NCI-H2107 treated with DMSO at 0.1 percent for 48 hours (cell line): ENCODE measurements around the gene TADA2B.
"Not testable (repeated sequence)": the region's sequence is repeated elsewhere in the genome, so short reads cannot be mapped to it uniquely, and the experiment has no call there.

Experiments
- DNase-seq: peaks from one replicate; lab custom pipeline; 2025; ENCODE audit not compliant: unreplicated experiment; lab: John Stamatoyannopoulos, UW

The TADA2B gene

DNA sequence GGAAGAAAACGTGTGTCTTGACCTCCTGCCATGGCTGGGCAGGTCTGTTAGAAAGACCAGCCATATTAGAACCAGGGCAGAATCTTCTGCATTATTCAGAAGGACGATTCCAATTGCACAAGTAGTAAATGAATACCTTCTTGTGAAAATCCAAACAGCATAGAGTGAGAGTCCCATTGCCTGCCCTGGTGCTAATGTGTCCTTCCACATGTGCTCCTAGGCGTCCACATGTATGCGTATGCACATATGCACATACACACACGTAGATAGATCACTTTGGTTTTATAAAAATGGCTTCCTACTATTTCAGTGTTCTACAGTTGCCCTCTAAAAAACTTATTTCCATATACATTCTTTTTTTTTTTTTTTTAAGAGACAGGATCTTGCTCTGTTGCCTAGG, 34.9 kb downstream of the TADA2B start:
- no peak for DNase-seq

DNA sequence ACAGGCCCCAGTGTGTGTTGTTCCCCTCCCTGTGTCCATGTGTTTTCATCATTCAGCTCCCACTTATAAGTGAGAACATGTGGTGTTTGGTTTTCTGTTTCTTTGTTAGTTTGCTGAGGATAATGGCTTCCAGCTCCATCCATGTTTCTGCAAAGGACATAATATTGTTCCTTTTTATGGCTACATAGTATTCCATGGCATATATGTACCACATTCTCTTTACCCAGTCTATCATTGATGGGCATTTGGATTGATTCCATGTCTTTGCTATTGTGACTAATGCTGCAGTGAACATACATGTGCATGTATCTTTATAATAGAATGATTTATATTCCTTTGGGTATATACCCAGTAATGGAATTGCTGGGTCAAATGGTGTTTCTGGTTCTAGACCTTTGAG, 36.3 kb downstream of the TADA2B start:
- DNase-seq = not testable (repeated sequence)

DNA sequence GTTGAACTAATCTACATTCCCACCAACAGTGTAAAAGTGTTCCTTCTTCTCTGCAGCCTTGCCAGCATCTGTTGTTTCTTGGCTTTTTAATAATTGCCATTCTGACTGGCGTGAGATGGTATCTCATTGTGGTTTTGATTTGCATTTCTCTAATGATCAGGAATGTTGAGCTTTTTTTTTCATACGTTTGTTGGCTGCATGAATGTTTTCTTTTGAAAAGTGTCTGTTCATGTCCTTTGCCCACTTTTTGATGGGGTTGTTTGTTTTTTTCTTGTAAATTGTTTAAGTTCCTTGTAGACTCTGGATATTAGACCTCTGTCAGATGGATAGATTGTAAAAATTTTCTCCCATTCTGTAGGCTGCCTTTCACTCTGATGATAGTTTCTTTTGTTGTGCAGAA, 36.7 kb downstream of the TADA2B start:
- DNase-seq = not testable (repeated sequence)

DNA sequence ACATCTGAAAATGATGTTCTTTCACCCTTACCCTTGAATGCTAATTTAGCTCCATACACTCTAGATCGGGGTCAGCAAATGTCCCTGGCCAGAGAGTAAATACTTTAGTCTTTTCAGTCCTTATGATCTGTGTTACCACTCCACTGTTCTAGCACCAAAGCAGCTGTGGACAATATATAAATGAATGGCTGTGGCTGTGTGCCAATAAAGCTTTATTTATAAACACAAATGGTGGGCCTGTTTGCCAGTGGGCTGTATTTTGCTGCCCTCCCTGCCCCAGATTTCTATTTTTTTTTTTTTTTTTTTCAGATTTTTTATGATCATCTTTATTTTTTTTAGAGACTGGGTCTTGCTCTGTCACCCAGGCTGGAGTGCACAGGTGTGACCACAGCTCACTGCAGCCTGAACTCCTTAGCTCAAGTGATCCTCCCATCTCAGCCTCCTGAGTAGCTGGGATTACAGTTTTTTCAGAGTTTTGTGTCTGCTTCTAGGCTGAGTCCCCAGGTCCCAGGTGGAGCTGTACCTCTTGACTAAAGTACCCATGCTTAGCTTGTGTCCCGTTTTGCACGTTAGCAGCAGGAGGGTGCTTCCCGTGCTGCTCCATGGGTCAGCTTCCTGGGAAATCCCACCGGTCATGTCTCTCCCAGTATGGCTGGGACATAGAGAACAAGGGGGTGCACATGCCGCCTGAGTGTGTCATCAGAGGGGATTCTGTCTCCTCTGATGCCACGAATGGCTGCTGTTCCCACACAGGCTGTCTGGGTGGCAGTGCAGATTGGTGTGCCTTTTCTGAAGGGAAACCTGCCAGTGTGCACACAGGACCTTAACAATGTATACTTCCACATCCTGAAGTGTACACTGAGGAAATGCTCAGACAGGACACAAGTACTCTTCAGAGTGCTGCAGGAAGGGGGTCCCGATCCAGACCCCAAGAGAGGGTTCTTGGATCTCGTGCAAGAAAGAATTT, 40.7 kb downstream of the TADA2B start:
- DNase-seq = no peak

DNA sequence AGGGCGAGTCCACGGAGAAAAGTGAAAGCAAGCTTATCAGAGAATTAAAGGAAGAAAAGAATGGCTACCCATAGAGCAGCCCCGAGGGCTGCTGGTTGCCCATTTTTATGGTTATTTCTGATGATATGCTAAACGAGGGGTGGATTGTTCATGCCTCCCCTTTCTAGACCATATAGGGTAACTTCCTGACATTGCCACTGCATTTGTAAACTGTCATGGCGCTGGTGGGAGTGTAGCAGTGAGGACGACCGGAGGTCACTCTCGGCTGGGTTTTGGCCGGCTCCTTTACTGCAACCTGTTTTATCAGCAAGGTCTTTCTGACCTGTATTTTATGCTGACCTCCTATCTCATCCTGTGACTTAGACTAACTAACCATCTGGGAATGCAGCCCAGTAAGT, 41.4 kb downstream of the TADA2B start:
- DNase-seq = not testable (repeated sequence)

DNA sequence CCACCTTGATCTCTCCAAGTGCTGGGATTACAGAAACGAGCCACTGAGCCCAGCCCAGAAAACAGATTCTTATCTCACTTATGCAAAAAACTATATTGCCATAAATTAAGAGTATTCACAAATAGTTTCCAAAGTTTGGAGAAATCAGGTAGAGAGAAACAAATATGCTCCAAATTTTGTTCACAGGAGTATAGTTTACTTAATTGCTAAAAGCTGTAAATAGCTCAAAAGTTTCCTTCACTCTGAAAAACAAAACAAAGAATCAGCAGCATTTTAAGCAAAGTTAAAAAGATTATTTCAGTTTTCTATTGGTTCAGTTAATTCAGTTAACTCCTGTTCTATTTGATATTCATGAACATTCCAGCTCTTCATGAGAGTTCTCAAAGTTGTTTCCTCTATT, 43.2 kb downstream of the TADA2B start:
- DNase-seq = no peak

DNA sequence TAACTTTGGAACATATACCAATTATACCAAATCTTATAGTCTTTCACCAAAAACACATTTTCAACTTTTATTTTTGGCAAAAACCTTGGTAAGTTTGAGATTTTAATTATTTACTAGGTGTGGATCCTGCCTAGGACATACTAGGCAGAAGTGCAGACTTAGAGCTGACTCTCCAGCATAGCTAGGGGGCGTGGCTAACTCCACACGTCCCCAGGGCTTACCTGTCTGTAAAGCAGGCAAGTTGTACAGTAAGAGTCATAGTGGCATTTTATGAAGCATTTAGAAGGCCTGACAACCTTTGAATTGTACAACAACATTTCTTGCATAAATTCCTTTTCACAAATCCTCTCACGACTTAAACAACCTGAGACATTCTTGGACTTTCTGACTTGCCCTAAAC, 43.9 kb downstream of the TADA2B start:
- no peak for DNase-seq

DNA sequence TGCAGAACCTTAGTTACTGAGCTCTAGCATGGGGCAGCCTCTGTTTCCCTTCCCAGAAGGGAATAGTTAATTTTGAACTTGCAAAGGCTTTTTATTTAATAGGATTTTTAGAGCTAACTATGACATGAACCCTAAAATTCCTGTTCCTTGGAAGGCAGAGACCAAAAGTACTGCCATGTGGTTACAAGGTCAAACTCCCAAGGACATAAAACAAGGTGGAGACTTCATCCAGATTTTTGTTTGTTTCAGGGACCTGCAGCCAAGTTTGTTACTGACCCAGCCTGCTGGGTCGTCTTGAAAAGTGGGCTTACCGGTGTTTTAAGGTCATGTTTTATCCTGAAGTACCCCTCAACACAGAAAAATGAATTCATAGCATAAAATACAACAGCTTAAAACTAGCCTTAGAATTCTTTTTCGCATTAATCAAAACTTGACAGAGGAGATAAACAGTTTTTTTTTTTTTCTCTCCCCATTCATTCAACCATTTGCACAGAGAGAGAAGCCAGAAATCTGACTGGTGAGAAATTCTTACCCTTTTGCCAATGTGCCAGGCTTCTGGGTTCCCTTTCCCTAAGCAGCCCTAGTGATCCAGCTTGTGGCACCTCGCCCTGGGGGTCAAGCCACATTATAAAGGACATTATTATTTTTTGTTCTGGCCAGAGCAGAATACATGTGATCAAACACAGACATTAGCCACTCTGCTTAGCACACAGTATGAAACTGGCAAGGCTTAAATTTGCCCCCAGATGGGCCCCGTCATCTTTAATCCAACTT, 46.2 kb downstream of the TADA2B start:
- no peak for DNase-seq

DNA sequence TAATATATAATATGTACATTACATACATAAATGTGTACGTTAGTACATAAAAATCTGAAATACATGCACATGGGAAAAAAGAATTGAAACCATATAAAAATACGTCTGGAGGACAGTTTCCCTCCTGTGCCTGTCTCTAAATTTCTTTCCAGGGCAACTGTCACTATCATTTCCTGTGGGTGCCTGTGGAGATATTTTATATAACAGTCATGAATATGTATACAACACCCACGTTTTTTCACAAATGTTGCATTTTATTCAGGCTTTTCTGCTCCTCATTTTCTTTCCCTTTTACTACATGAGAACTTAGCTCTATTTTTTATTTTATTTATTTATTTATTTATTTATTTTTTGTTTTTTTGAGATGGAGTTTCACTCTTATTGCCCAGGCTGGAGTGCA, 48.9 kb downstream of the TADA2B start:
- DNase-seq = no peak

DNA sequence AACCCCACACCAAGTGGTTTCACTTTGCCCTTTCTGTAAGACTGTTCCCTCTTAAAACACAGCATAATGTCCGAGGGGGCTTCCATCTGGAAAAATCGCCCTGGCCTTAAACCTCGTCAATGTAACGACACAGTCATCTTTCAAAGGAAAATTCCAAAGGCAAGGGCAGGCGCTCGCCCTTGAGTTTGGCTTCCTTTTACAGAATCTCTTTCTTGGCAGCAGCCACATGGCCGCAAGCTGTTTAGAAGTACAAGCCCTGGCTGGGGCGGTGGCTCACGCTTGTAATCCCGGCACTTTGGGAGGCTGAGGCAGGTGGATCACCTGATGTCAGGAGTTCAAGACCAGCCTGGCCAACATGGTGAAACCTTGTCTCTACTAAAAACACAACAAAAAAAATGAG, 51.7 kb downstream of the TADA2B start:
- no peak for DNase-seq

DNA sequence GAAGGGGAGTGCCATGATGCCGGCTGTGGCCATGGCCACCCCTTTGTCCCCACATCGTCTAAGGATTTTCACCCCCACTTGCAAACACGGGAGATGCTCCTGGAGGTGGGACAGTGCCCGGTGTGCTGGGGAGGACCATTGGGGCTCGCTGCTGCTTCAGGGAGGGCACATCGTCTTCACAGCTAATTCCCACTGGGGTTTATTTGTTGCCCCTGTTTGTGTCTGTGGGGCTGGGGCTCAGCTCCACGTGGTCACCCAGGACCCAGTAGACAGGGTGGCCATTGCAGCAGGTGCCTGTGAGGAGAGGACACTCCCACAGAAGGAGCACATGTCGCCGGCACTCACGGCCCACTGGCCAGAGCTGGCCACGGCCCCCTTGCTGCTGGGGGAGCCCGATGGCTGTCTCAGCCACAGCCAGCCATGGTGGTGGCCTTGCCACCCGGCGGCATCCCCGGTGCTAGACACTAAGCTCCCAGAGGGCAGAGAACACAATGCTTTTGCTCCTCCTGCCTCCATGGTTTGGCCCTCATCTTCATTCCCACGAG, 52.5 kb downstream of the TADA2B start:
- DNase-seq = no peak

DNA sequence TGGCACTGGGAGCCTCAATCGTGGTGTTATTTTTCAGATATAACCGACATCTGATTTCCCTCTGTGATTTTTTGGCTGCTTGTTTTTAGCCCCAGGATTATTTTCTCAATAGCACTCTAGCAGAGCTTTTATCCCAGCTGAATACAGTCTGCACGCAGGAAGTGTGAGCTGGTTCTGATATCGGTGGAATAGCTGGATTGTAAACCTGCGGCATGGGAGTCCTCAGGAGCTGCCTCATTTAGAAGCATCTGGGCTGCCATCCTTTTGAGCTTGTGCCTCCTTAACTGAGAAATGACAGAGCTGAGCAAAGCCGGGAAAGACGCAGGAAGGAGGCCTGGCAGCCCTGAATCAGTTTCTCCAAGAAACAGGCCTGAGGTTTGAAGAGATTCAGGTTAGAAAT, 53.1 kb downstream of the TADA2B start:
- DNase-seq = no peak

DNA sequence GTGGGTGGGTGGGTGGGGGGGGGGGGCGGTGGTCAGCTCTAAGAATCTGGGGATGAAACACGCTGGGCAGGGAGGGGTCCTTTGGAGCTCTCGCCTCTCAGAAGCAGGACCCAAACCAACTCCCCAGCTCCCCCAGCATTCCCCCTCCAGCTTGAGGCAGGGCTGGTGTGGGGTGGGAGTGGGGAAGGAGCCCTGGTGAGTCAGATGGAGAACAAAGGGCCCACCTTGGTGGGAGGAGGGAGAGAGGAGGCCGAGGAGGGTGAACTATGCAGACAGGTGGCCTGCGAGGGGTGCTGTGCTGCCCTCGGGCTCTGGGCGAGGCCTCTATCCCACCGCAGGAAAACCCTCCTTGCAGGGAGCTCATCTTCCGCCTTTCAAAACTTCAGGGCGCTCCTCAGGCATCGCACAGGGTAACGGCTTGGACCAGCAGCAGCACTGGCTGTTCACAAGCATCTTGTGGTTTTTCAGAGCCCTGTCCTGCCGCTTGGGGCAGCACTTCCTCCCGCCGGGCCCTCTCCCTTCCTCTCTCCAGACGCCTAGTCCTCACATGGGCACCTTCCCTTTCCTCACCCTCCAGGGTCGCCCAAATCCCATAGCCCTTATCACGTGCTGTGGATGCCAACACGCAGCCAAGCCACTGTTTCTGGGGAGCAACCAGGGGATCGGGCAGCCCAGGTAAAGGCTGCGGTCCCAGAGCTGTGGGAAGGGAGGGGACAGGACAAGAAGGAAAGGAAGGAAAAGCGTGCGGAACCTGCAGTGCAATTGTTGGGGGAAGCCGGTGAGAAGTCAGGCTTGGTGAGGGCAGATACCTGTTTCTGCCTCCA, 58.7 kb downstream of the TADA2B start:
- DNase-seq = peak; percentile 1

DNA sequence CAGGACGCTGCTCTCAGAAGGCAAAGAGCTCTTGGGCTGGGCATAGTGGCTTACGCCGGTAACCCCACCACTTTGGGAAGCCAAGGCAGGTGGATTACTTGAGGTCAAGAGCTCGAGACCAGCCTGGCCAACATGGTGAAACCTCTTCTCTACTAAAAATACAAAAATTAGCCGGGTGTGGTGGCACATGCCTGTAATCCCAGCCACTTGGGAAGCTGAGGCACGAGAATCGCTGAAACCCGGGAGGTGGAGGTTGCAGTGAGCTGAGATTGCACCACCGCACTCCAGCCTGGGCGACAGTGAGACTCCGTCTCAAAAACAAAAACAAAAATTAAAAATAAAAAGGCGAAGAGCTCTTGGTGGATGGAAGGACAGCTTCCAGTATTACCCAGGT, 59.3 kb downstream of the TADA2B start:
- DNase-seq = not testable (repeated sequence)

DNA sequence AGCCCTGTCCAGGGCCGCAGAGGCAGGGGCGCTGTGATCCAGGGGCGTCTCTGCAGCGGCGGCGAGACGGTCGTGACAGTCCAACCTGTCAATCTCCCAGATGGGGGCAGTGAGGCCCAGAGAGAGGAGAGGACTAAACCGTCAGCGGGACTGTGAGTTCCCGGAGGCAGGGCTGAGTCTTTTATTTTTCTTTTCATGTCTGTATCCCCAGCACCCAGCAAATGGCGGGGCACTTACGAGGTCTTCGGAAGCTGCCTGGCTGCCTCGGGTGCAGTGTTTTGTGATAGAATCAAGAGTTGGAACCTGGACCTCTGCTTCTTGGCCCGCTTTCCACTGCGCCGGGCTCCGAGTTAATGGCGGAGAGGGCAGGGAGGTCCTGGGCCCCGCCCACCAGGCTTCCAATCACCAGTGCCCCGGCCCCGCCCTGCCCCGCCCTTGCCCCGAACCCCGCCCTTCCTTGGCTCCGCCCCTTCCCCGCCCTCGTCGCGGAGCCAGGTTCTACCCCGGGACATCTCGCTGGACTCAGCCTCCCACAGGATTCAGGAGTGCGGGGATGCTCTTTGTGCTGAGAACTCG, 59.9 kb downstream of the TADA2B start:
- peak; percentile 6 for DNase-seq

DNA sequence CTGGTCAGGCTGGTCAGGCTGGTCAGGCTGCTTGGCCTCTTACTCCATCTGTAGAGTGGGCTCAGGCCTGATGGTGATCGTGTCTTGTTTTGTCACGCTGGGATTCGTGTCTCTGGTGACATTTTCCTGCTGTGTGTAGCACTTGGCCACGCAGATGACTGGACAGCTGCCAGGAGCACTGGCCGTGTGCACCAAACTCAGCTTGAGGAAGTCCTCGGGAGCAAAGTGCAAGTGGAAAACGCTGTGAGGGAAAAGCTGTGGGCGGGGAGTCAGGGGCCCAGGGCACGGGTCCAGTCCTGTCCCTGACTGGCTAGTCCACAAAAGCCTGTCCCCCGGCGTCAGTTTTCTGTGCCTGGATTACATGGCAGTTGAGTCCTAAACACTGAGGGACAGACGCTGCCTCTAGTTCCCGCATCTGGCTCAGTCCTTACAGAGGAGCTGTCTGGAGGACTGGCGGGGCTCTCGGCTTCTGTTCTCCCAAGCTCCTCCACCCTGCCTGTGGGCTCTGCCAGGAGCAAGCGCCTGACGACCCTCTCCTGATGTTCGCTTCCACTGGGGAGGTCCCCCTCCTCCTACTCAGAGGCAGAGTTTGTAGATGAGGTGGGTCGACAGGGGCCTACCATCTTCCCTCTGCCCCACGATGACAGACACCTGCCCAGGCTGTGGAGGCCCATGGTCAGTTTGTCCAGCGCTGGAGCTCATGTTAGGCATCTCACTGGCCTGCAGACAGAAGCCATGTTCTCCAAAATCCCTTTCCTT, 60.6 kb downstream of the TADA2B start:
- no peak for DNase-seq

DNA sequence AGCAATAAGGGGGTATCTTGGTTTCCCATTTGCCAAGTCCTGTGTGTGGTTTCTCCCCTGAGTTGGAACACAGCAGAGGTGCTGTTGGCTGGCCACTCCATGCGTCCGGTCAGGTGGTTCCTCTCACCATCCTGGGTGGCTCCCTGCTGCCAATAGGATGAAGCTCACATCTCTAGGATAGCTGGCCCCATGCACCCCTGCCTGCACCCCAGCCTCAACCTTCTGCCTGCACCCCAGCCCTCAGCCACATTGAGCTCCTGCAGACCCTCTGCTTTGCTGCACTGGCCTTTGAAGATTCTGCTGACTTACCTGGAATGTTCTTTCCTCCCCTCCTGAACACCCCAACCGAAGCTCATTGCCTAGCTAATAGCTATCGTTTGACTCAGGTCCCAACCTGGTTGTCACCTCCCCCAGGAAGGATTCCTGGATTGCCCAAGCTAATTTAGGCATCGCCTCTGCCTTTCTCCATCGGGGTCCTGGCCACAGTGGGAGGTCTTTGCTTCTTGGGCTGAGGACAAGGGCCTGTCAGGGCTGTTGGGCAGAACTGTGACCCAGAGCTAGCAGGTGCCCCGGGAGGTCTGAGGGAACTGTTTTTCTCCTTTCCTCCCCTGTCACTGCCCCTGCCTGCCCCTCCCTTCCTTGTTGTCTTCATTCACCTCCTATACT, 61.3 kb downstream of the TADA2B start:
- no peak for DNase-seq

DNA sequence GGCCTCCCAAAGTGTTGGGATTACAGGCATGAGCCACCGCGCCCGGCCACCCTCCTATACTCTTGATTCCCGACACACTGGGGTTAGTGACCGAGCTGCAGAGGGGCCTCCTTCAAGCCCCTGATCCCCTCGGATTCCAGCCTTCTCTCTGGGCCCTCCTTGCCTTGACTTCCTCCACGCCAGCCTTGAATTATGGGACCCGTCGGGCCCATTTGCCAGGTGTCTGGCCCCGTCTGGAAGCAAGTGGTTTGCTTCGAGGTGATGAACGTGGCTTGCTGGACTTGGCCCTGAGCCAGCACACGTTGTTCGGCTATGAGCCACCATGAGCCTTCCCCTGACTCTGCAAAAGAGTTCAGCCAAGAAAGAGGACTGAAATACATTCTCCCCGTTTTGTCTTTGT, 62.1 kb downstream of the TADA2B start:
- no peak for DNase-seq

DNA sequence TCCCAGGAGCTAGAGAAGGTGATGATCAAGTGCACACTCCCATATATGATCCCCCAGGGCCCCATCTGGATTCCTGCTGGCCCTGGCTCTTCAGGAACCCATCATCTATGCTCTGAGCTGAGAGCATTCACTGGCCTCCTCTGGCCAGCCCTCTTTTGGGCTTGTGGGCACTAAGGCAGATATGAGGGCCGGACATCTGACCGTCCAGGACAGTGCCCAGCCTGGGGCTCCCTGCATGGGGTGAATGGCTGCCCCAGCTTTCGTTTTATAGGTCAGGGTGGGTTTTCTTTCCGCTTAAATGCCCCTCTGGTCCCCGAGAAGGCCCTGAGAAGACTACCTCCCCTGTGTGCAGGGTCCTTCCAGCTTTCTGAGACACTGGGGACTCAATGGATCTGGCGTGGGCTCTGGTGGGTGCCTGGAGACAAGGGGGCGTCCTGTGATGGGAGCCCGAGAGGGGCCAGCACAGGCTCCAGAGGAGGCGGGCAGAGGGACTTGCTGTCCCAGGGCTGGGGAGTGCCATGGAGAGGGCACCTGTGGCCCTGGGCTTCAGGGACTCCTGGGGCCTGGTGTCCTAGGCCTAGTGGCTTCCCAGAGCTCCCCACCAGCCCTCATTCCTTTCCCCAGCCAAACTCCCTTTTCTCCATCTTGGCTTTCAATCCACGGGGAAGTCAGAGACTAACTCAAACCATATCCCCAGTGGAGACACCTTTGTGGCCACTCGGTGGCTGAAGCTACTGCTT, 64.2 kb downstream of the TADA2B start:
- DNase-seq = no peak
